Measurements from ENCODE around the gene KIFAP3. TPM values are rescaled to one million over a fixed set of nuclear protein-coding genes. Genes with fewer than 3 reads are reported as not detected.

KIFAP3 gene
- total RNA-seq, 4 donors from 2014 or later = 15.5 to 25.0 (median 18.0) TPM

DNA sequence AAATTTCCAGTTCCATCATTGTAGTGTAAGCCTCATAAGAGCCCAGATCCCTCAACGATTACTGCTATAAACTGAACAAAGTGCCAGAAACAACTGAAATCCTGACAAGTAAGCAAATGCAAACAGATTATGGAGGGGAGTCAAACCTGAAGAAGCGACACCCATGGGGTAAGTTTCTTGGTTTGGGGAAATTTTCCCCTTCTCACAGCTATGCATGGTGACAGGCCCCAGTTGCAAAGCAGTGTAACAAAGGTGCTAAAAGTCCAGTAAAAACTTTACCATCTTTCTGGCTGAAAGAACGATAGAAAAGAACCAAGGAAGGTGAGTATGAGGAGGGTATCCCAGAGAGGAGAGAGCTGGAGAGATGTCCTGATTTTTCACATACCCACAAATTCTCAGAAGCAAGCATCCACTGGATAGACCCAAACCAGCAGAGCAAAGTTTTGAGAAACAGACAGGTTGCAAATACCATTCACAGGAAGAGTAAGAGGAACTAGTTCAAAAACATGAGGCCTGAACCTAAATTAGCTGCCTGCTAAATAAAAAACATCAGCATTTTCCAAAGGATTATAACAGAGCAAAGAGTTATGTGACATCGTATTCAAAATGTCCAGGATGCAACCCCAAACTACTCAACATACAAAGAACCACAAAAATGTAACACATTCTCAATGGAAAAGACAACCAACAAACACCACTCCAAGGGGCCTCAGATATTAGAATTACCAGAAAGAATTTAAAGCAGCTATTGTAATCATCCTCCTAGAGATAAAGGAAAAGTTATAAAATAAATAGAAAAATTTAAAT, 195.3 kb downstream of the KIFAP3 start:
- Histone ChIP-seq H3K27ac (no peak overlapping the region), H3K27me3 (no peaks in the 10 kb centered on the region), H3K4me3 (no peak overlapping the region), H3K4me1 (no peaks in the 10 kb centered on the region), H3K36me3 (peaks cover 0 to 39% of the 10 kb centered on the region in 2 donors), H3K9me3 (no peaks in the 10 kb centered on the region)
- no peak for TF ChIP-seq CTCF (IDR thresholded peaks at IDR 0.05 in 4 of 5, conservative IDR thresholded peaks at IDR 0.05 in 1 of 5)
- no peak for TF ChIP-seq POLR2A (IDR thresholded peaks at IDR 0.05)
- intact Hi-C loops (cut with DNase I; ENCODE audit: low total_unique reads) = no loop called here
- in situ Hi-C loops (cut with MboI; ENCODE audit: low sequenced_read_pairs in 4 of 4) = no loop called here
- no peak for DNase-seq
- ATAC-seq = no peak

- no peaks in the 10 kb centered on the region for H3K27me3 ChIP-seq
- DNase-seq (no peak), ATAC-seq (no peak)
- TF ChIP-seq POLR2A (IDR thresholded peaks at IDR 0.05) = no peak
- TF ChIP-seq CTCF (IDR thresholded peaks at IDR 0.05 in 4 of 5, conservative IDR thresholded peaks at IDR 0.05 in 1 of 5) = no peak
- H3K9me3 ChIP-seq = no peaks in the 10 kb centered on the region
- no peaks in the 10 kb centered on the region for H3K4me1 ChIP-seq
- intact Hi-C loops (cut with DNase I; ENCODE audit: low total_unique reads) = no loop called here
- no peak overlapping the region for H3K27ac ChIP-seq
- in situ Hi-C loops (cut with MboI; ENCODE audit: low sequenced_read_pairs in 4 of 4) = no loop called here
- H3K36me3 ChIP-seq = peaks cover 0 to 47% of the 10 kb centered on the region in 2 donors
- H3K4me3 ChIP-seq = no peak overlapping the region
These were observed 196.0 kb downstream of the KIFAP3 start for GRCh38 chr1:169878498-169878897.

GRCh38 chr1:169877800-169878491, 196.5 kb downstream of the KIFAP3 start:
- ATAC-seq = no peak
- H3K27me3 ChIP-seq = no peaks in the 10 kb centered on the region
- no peaks in the 10 kb centered on the region for H3K4me1 ChIP-seq
- H3K4me3 ChIP-seq = no peak overlapping the region
- no peaks in the 10 kb centered on the region for H3K9me3 ChIP-seq
- in situ Hi-C loops (cut with MboI; ENCODE audit: low sequenced_read_pairs in 4 of 4) = no loop called here
- intact Hi-C loops (cut with DNase I; ENCODE audit: low total_unique reads) = no loop called here
- no peak for DNase-seq
- TF ChIP-seq POLR2A (IDR thresholded peaks at IDR 0.05) (no peak), CTCF (IDR thresholded peaks at IDR 0.05 in 4 of 5, conservative IDR thresholded peaks at IDR 0.05 in 1 of 5) (no peak)
- H3K27ac ChIP-seq = no peak overlapping the region
- H3K36me3 ChIP-seq = peaks cover 0 to 49% of the 10 kb centered on the region in 2 donors

DNA sequence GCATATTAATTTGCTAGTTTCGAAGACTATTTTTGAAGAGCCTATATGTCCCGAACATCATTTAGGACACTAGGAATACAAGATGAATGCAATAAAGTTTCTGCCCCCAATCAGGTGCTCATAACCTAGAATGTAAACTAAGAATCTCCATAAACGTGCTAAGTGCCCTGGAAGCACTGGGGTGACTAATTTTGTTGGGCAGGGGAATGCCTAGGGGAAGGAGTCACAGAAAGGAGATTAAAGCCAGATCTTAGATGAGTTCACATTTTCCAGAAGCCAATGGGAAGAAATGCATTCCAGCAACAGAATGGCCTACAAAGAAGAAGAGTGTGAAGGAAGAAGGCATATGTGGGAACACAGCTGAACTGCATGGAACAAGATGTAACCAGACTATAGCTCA, 200.3 kb downstream of the KIFAP3 start:
- intact Hi-C loops (cut with DNase I; ENCODE audit: low total_unique reads) (no loop called here), in situ Hi-C loops (cut with MboI; ENCODE audit: low sequenced_read_pairs in 4 of 4) (no loop called here)
- no peak for ATAC-seq
- Histone ChIP-seq H3K4me1 (no peaks in the 10 kb centered on the region), H3K27me3 (no peaks in the 10 kb centered on the region), H3K36me3 (peaks cover 4 to 71% of the 10 kb centered on the region in 2 donors), H3K9me3 (no peaks in the 10 kb centered on the region), H3K4me3 (no peak overlapping the region), H3K27ac (no peak overlapping the region)
- TF ChIP-seq CTCF (IDR thresholded peaks at IDR 0.05 in 4 of 5, conservative IDR thresholded peaks at IDR 0.05 in 1 of 5) = no peak
- no peak for TF ChIP-seq POLR2A (IDR thresholded peaks at IDR 0.05)
- no peak for DNase-seq
